Kidney glomerular epithelial cell (primary cell): ENCODE data around the gene MAP6D1.
"Not testable (repeated sequence)": the region's sequence is repeated elsewhere in the genome, so short reads cannot be mapped to it uniquely, and the experiment has no call there.

Source experiments
- DNase-seq: peaks from one replicate; lab custom pipeline; 2025; lab: John Stamatoyannopoulos, UW

The MAP6D1 gene

DNA sequence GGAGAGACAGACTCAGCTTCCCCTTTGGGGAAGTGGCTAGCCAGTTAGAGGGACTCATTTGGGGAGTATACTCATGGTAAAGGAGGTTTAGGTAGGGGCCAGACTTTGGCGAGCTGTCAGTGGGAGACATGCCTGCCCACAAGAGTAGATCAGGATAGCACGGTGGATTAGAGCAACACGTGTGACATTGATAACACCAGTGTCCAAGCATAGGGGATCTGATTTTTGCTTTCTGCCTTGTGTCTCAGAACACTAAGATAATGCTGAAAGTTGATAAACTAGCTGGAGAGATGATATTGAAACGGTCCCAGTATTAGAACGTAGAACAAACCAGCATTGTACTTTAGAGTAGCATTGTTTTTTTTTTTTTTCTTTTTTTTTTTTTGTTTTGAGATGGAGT lies 25.9 kb downstream of the MAP6D1 start:
- no peak for DNase-seq

DNA sequence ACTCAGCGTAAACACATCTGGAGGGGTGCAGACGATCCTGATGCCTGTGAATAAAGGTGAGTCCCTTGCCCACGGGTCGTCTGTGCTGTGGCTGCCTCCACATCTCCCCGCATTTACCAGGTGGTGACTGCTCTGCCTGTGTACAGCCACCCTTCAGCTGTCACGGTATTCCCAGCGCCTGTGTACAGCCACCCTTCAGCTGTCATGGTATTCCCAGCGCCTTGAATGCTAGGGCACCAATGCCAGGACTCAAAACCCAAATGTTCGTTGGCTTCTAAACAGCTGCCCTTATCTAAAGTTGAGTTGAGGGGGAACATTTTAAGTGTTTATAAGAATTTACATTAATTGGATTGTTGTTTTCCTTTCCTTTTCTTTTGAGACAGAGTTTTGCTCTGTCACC lies 27.4 kb downstream of the MAP6D1 start:
- no peak for DNase-seq

DNA sequence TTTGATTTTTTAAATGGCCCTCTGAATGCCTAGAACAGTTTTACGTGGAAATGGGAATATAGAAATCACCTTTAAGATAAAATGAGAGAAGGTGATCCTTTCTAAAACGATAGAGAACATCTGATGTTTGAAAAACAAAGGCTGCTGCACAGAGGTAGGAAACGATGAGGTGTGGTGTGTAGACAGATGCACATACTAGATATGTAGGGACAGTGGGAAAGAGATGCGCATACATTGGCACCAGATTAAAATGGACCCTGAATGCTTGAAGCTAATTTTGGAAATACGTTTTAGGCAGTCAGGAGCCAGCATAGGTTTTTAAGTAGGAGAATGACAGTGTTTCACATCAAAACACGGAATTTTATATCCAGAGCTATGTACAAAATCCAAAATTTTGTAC lies 29.0 kb downstream of the MAP6D1 start:
- DNase-seq: no peak

DNA sequence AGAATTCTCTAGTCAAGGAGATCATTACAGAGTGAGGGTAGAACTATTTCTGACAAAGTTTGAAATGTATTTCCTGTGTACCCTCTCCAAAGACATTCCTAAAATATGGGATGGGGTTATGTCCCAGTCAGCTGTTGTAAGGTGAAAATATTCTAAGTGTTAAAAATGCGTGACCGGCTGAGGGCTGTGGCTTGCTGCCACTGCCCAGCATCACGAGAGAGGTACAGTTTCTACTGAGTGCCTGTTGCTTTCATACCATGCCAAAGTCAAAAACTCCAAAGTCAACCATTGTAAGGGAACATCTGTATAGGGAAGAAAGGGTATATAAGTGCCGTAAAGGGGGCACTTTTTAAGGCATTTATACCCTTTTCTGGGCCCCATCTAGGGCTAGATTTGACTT lies 30.9 kb downstream of the MAP6D1 start:
- DNase-seq: no peak

DNA sequence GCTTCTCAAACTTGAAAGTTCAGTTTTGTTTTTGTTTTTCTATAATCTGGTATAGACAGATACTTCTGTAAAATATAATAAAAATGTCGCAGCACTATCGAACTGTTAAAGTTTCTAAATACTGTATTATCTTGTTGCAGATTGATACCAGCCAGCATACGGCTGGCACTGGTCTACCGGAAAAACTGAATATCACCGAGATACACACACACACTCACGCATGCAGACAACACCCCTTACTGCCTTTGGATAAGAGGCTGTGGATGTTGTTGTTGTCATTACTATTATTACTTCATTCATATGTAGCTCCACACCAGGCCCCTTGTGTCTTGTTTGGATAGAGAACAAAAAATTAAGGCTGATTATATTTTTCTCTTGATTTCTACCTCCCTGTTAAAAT lies 32.4 kb downstream of the MAP6D1 start:
- no peak for DNase-seq

DNA sequence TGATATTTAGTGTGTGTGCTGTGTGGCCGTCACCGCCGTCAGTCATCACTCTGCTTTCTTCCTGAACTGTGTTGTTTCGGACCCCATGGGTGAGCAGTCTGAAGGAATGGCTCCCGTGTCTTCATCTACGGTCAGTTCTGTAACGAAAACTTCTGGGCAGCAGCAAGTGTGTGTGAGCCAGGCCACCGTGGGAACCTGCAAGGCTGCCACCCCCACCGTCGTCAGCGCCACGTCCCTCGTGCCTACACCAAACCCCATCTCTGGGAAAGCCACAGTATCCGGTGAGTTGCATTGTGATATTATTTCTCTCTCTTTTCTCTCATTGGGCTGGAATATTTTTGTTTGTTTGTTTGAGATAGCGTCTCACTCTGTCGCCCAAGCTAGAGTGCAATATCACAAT lies 34.7 kb downstream of the MAP6D1 start:
- DNase-seq: no peak

DNA sequence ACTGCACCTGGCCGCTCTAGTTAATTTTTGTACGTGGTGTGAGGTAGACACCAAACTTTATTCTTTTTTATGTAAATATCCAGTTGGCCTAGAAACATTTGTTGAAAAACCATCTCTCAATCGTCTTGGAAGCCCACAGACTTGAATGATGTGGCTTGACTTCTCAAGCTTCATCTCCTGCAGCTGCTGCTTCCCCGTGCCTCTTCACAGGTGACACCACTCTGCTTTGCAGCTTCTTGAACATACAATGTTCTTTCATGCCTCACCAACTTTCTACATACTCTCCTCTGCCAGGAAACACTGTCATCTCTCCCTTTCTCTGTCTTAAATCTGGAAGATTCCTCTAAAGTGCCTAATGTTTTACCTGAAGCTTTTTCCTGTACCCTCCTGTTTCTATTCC lies 35.6 kb downstream of the MAP6D1 start:
- no peak for DNase-seq

DNA sequence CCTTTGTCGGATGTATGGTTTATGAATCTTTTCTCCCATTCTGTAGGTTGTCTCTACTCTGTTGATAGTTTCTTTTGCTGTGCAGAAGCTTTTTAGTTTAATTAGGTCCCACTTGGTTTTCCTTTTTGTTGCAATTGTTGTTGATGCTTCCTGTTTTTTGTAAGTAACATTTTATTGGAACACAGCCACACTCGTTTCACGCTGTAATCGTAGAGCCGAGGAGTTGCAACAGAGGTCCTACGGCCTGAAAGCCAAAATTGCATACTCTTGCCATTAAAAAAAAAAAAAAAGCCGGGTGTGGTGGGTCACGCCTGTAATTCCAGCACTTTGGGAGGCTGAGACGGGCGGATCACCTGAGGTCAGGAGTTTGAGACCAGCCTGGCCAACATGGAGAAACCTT lies 40.9 kb downstream of the MAP6D1 start:
- not testable (repeated sequence) for DNase-seq

DNA sequence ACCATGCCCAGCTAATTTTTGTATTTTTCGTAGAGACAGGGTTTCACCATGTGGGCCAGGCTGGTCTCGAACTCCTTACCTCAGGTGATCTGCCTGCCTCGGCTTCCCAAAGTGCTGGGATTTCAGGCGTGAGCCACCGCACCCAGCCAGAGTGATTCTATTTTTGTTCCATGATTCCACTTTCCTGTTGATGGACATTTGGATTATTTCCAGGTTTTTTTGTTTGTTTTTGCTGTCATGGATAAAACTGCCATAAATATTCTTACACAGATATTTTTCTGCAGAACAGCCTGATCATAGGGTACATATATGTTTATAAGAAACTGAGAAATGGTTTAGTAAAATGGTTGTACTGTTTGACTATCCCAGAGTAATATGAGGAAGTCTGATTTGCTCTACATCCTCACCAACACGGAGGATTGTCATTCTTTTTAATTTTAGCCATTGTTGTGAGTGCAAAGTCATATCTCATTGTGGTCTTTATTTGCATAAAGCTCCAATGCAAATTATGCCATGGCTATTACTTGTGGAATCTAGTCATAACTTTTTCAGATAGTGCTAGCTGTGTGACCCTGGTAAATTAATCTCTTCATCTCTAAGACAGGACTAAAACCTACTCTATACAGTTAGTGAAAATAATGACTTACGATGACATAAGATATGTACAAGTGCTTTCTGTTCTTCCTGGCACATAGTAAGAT lies 42.7 kb downstream of the MAP6D1 start:
- no peak for DNase-seq

DNA sequence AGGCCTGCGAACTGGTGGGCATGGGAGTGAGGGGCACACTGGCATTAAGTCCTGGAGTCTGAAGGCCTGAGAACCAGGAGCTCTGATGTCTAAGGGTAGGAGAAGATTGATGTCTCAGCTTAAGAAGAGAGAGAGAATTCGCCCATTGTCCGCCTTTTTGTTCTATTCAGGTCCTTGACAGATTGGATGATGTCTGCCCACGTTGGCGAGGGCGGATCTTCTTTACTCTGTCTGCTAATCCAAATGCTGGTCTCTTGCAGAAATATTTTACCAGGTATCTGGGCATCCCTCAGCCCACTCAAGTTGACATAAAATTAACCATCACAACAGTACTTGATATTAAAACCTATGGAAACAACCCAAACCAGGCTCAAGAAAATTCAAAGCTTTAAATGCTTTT lies 44.1 kb downstream of the MAP6D1 start:
- DNase-seq: no peak

DNA sequence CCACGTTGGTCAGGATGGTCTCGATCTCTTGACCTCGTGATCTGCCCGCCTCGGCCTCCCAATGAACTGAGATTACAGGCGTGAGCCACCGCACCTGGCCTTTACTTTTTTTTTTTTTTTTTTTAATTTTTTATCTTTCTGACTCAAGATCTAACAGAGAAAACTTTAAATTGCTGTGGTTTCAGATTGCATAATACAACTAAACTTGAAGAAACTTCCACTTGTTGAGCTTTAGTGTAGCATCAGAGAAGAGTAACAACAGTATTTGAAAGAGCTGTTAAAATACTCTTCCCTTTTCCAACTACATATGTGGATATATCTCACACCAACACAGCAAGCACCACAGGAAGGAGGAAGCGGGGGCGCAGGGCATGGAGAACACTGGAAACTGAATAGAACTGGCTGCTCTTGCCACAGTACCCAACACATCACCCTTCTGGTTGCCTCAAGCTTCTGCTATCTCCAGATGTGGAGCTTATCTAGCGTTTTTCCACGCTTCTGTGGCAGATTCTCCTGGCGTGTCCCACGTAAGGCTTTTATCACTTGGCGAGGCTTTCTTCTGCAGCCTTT lies 45.4 kb downstream of the MAP6D1 start:
- no peak for DNase-seq

DNA sequence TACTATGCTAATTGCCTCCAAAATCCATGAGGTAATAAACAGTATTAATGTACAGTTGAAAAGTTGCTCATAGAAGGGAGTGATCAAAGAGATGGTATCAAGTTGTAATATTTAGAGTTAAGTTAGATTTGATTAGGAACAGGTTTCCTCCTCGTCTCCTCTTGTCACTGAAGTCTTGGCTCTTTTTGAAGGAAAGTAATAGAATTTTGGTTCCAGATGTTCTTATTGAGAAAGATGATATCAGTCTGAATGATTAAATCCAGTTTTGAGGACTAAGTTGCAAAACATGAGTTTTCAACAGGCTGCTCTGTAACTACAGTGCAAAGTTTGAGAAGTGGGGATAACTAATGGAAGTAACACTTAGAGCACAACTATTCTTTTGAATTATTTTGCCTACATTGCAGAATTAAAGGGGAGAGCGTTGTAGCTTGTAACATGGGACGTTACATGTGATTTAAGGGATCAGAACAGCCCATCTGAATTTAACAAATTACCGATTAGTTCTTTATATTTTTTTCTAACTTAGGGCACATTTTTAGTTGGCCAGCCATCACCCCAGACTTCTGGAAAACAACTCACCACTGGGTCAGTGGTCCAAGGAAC lies 48.3 kb downstream of the MAP6D1 start:
- no peak for DNase-seq

DNA sequence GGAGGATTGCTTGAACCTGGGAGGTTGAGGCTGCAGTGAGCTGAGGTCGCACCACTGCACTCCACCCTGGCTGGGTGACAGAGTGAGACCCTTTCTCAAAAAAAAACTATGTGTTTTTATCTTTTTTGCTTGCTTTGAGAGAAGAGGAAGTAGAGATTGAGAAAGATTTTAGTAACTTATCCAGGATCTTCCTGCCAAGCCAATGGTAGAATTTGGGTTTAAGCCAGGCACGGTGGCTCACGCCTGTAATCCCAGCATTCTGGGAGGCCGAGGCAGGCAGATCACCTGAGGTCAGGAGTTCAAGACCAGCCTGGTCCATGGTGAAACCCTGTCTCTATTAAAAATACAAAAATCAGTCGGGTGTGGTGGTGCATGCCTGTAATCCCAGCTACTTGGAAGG lies 48.9 kb downstream of the MAP6D1 start:
- not testable (repeated sequence) for DNase-seq

DNA sequence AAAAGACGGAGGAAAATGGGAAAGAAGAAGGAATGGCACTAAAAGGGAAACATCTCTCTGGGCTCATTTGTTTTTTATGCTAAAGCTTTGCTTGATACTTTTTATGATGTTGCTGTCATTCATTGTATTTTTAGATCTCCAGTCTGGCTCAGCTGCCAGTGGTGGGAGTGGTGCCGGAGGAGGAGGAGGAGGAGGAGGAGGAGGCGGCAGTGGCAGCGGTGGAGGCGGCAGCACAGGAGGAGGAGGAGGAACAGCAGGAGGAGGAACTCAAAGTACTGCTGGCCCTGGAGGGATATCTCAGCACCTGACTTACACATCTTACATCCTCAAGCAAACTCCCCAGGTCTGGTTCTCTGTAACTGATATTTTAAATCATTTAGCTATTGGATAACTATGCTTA lies 49.6 kb downstream of the MAP6D1 start:
- DNase-seq: no peak

DNA sequence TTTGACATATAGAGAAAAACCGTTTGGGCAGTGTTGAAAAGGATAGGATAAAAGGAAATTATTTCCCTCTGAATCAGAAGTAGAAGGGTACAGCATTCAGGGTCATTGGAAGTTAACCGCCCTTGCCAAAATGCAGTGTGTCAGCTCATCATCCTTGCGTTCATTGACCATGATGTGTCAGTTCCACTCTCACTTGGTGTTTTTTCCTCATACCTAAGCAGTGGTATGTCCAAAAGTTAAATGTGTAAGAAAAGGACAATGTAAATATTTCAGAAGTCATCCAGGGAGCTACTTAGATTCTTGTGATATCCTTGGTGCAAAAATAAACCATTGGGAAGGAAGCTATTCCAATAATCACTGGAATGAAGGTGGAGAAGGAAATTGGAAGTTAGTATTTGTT lies 50.7 kb downstream of the MAP6D1 start:
- no peak for DNase-seq

DNA sequence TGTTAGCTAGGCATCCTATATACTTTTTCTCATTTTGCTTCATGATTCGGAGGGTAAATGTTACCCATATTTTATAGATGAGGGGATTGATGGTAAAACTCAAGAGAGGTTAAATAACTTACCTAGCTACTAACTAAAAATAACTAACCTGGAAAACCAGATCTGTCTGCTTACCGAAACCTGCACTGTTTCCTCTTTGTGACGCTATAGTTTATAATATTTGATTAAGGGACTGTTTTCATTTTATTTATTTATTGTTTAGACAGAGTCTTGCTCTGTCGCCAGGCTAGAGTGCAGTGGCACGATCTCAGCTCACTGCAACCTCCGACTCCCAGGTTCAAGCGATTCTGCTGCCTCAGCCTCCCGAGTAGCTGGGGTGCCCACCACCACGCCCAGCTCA lies 55.9 kb downstream of the MAP6D1 start:
- no peak for DNase-seq

DNA sequence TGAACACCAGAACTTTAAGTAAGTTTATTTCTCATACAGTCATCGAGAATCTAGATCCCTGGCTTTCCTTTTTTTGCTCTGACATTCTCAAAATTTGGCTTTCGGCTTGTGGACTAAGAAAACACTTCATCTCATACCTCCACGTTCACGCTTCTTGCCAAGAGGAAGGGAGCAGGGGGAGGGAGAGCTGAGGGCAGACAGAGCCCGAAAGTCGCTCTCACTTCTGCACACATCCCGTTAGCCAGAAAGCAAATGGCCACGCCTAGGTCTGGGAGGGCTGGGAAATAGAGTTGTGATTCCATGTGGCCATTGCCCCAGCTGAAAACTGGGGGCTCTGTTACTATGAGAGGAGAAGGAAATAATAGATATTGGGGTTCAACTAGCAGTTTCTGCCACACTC lies 57.3 kb downstream of the MAP6D1 start:
- no peak for DNase-seq

DNA sequence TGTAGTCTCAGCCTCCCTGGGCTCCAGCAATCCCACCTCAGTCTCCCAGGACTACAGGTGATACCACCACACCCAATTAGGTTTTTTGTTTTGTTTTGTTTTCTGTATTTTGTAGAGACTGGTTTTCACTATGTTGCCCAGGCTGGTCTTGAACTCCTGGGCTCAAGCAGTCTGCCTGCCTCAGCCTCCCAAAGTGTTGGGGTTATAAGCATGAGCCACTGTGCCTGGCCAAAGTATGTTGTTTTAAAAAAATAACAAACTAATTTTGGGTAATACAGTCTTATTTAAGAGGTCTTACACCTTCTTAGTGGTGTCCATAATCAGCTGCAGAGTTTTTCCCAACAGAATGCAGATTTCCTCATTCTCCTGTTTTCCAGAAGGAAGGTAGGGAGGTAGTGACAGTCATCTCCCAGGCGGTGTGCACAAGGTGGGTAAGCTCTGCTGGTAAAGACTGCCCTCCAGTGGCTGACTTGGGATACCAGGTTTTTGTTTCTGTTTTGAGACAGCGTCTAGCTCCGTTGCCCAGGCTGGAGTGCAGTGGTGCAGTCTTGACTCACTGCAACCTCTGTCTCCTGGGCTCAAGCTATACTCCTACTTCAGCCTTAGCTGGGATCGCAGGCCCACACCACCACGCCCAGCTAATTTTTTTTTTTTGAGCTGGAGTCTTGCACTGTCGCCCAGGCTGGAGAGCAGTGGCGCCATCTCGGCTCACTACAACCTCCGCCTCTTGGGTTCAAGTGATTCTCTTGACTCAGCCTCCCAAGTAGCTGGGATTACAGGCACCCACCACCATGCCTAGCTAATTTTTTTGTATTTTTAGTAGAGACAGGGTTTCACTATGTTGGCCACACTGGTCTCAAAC lies 58.4 kb downstream of the MAP6D1 start:
- DNase-seq: peak; percentile 76

DNA sequence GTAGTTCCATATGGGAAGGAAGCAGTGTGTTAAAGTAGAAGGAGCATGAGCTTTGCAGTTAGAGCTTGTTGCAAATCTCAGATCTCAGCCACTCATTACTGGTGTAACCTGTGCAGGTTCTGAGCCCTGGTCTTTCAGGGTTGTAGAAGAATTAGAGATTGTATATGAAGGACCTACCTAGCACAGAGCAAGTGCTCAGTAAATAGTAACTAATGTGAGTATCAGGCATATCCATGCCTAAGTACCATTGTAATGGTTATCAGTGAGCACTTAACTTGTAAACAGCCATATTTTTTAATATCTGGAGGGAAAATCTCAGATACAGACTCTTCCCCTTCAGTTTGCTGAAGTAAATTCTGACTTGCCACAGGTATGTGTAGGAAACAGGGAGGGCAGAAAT lies 59.3 kb downstream of the MAP6D1 start:
- DNase-seq: no peak
